GM18520 (cell line): Measurements from ENCODE around the gene CTNNBL1.

Experiments
- ATAC-seq: cut with Tn5 transposase; IDR thresholded peaks from one replicate; pipeline ENCODE4 v1.9.1; 2021; ENCODE audit not compliant: unreplicated experiment

Gene CTNNBL1

DNA sequence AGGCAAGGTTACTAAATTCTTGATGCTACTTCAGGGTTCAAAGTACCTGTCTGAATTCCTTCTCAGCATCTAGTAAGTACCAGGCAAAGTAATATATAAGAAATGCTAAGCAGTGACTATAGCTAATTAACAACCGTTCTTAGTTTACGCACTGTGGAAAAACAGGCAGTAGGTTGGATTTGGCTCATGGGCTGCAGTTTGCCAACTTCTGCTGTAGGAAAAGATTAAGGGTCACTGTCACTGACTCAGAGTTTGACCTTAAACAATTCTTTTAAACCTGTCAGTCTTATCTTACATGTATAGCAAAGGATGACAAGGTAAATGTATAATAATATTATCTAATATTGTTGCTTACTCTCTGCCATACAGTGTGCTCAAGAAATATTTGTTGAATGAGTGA is 42.3 kb downstream of the CTNNBL1 start:
- ATAC-seq: no peak

- no peak for ATAC-seq
These were observed 44.1 kb downstream of the CTNNBL1 start for GRCh38 chr20:37737826-37738420.

GRCh38 chr20:37741055-37741454 is 47.2 kb downstream of the CTNNBL1 start:
- no peak for ATAC-seq

DNA sequence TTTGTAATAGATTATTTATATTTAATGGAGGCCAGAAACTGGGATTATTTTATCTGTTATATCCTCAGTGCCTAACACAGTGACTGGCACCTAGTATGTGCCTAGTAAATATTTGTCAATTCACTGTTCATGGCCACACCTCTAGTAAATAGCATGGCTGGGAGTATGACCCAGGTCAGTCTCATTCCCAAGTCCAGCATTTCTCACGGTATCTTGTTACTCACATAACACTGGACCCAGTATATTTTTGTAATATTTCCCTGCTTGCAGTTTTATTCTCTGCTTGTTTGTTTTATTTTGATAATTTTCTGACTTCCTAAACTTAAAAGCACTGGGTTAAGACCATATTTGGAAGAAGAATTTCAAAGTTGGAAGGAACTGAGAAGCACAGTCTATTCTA is 47.7 kb downstream of the CTNNBL1 start:
- no peak for ATAC-seq

GRCh38 chr20:37742131-37742530 is 48.3 kb downstream of the CTNNBL1 start:
- no peak for ATAC-seq

GRCh38 chr20:37744347-37744746 is 50.5 kb downstream of the CTNNBL1 start:
- no peak for ATAC-seq

- no peak for ATAC-seq
These were observed 51.7 kb downstream of the CTNNBL1 start for GRCh38 chr20:37745553-37745952.

DNA sequence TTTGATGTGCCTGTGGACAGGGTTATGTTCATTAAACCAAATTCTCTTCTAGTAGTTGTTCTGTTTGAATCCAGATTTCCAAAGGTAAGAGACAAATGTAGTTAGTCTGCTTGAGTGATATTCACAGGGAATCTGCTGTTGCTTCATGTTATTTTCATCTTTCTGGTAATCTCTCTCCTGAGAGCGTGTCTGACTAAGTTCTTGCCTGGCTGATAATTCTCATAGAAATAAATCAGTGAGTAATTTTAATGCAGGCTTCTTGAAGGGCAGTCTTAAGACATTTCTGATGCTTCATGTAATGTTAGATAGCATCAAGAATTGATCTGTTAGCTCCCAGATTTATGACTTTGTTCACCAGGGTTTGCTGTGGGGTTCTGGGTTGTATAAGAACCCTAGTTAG is 54.2 kb downstream of the CTNNBL1 start:
- no peak for ATAC-seq

GRCh38 chr20:37749218-37749617 is 55.4 kb downstream of the CTNNBL1 start:
- ATAC-seq: no peak

GRCh38 chr20:37749620-37750403 is 56.0 kb downstream of the CTNNBL1 start:
- ATAC-seq: no peak

DNA sequence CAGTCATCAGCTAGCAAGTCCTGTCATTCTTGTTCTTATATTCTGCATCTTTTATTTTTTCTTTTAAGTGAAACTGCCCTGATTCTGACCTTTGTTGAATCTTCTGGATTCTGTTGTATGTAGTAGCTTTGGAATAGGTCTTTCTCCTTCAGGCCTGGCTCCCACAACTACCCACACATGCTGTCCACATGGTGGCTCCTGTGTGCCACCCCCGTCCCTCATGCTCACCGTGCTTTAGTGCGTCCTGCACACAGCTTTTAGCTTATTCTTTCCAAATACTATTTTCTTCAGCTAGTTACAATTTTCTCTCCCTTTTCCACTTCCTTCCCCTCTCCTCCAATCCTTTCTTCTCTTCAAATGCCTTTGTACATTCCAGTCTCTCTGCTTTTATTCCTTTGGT is 61.8 kb downstream of the CTNNBL1 start:
- no peak for ATAC-seq

- ATAC-seq: no peak
These were observed 62.4 kb downstream of the CTNNBL1 start for GRCh38 chr20:37756234-37756633.

GRCh38 chr20:37757550-37757949 is 63.7 kb downstream of the CTNNBL1 start:
- no peak for ATAC-seq

DNA sequence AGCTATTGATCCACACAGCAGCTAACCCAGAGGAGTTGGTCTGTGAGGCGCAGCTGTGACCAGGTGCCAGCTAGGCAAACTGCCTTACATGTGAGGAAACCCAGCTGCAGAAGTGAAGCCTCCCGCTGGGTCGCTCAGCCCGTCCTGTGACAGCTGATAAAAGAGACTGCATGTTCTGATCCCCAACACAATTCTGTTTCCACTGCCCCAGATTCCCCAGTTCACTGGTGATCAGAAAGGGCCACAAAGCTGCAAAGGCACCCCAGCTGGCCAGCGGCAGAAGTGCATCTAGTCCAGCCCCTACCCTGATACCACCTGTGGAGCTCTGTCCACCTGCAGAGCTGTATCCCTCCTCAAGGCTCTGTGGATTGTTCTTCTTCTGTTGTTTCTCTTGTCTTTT is 64.5 kb downstream of the CTNNBL1 start:
- no peak for ATAC-seq

DNA sequence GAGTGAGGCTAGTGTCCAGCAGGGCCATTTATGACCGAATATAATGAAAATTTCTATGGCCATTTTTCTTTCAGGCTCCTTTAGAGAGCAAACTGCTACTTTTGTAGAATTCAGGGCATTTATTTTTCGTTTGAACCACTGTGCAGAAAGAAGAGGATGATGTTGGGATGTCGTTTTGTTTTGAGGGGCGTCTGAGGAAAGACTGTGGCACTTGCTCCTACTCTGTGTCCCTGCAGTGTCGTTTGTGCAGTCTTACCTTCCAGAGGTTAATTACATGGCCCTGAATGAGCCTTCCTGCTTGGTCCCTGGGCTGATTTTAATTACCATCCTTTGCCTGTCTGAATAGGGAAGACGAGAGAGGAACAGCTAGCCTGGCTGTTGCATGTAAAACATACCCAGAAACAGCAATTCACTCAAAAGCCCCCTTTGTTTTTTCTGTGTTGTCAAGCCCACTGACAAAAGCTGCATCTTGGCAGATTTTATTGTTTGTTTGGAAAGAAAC is 65.3 kb downstream of the CTNNBL1 start:
- ATAC-seq: no peak

DNA sequence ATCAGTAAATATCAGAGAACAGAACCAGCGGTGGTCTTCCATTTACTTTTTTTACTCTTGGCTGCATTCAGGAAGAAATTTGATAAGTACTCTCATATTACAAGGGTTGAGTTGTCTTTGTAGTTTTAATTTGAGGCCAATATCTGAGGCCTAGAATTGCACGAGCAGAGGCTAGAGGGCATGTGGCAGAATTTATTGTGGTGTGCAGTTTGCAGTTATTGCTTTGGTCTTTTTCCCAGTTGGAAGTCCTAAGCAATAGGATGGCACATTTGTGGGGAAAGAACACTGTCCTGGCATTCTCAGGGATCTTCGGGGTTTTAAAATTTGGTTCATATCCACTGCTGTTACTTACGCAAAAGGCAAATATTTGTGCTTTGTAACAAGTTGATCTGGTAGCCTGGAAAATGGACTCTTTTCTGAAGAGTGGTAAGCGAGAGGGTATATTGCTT is 66.0 kb downstream of the CTNNBL1 start:
- ATAC-seq: no peak

- ATAC-seq: no peak
These were observed 66.5 kb downstream of the CTNNBL1 start for GRCh38 chr20:37760322-37760721.

GRCh38 chr20:37762716-37763485 is 69.1 kb downstream of the CTNNBL1 start:
- ATAC-seq: no peak

- ATAC-seq: no peak
These were observed 70.6 kb downstream of the CTNNBL1 start for GRCh38 chr20:37764333-37764935.

GRCh38 chr20:37770908-37771307 is 77.1 kb downstream of the CTNNBL1 start:
- ATAC-seq: no peak

- ATAC-seq: no peak
These were observed 79.5 kb downstream of the CTNNBL1 start for GRCh38 chr20:37773291-37773826.
